Right lobe of liver (tissue), 4 donors: ENCODE results near the gene COA5.

Experiments used
- CTCF ChIP-seq, 4 donors: fragments of 200-600 bp in 3 of 4; fragments of 450-650 bp in 1 of 4; IDR thresholded peaks; one replicate each; pipeline versions ENCODE4 v1.5.1 to v1.8.0; 2016 to 2022; ENCODE audit warnings: antibody characterized with exemption in 4 of 4, mild to moderate bottlenecking in 2 of 4
- POLR2A ChIP-seq: fragments of 450-650 bp; IDR thresholded peaks from one replicate; pipeline ENCODE4 v1.6.1; 2017; ENCODE audit warnings: antibody characterized with exemption, mild to moderate bottlenecking
- donor health status: DM: no; HTN: no; CAD: no.
- donor health status: DM: no; HTN: no; CAD: no.
- donor health status: DM: no; HTN: yes; CAD: no.

DNA sequence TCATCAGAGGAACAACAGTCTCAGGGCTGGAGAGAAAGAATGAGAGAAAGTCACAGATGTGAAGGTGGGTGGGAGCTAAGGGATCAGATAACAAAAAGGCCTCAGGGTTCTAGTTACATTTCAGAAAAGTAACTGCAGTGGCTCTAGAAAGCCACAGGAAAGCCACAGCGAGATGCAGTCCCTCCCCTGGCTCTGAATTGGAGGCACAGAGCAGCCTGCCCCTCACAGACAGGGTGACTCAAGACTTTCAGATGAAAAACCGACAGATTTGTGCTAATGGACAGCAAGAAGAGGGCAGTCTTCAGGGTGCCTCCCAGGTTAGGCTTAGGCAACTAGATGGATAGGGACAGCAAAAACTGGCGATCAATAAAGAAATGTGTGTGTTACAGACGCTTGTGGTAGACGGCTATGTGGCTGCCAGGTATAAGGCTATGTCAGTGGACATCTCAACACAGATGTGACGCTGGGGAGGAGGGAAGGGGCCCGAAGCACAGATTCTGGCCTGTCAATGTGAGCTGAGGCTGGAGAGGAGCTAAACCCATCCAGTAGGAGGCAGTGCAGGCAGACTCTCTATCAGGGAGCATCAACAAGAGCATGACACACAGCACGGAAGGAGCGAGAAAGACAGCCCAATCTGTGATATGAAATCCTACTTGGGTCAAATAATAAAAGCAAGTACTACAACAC, 26.2 kb upstream of the COA5 start:
- TF ChIP-seq POLR2A (no peak), CTCF (IDR thresholded peaks at IDR 0.05) (no peak)
